Endometrial microvascular endothelial cells (primary cell): ENCODE data around the gene CRYAB. TPM values are rescaled to one million over a fixed set of nuclear protein-coding genes. Genes with fewer than 3 reads are reported as not detected.

ENCODE experiments used
- in situ Hi-C: cut with HindIII; loops from 2 replicates; pipeline ENCODE4 v1.10.0; 2017; ENCODE audit warnings: low sequenced_read_pairs, low pct_unique_long_range_greater_than_20kb; ENCODE audit errors: inconsistent ontology term
- total RNA-seq: library from RNA; depleted of rRNA; stranded (reverse); fragments of >200 nt; gene quantifications from one replicate; pipeline ENCODE4 v1.2.3, GENCODE V29; 2015; ENCODE audit errors: inconsistent ontology term

Gene CRYAB
- total RNA-seq, 1 donor from 2014 or later = 0.19 TPM

GRCh38 chr11:111870113-111870512 is 41.5 kb downstream of the CRYAB start:
- in situ Hi-C loops = no loop called here

DNA sequence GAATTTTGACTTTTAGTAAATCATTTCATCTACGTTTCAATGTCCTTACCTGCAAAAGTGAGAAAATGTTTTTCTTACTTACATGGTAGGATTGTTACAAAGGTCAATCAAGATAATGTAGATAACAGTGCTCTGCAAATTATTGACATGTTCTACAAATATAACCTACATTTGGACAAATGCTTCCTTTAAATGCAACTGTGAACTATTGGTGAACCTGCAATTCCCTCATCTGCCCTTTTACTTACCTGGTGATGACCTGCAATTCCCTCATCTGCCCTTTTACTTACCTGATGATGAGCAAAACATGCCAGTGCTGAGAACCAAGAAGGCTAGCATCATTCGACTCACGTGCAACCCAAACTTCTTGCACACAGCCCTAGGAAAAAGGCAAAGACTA is 51.3 kb downstream of the CRYAB start:
- in situ Hi-C loops = no loop called here

Other genes starting within 250 kb of the CRYAB start
- 63.5 TPM for gene PPP2R1B, start 145.4 kb downstream of the CRYAB start, total RNA-seq
- 34.4 TPM for gene ALG9, start 40.2 kb downstream of the CRYAB start, total RNA-seq
- gene FDXACB1, start 32.6 kb downstream of the CRYAB start, total RNA-seq = 4.2 TPM
- 15.0 TPM for gene CFAP68, start 32.2 kb downstream of the CRYAB start, total RNA-seq
- gene HSPB2, start 964 bp upstream of the CRYAB start, total RNA-seq = not detected
- gene C11orf52, start 7.1 kb upstream of the CRYAB start, total RNA-seq = 12.6 TPM
- 19.0 TPM for gene DIXDC1, start 25.6 kb upstream of the CRYAB start, total RNA-seq
- gene DLAT, start 113.6 kb upstream of the CRYAB start, total RNA-seq = 50.4 TPM
- gene PIH1D2, start 162.2 kb upstream of the CRYAB start, total RNA-seq = 0.37 TPM
- gene NKAPD1, start 162.5 kb upstream of the CRYAB start, total RNA-seq = 7.4 TPM
- gene TIMM8B, start 175.0 kb upstream of the CRYAB start, total RNA-seq = 38.9 TPM
- gene SDHD, start 175.1 kb upstream of the CRYAB start, total RNA-seq = 130 TPM